ENCODE measurements around the gene AKR1E2. TPM values are rescaled to one million over a fixed set of nuclear protein-coding genes. Genes with fewer than 3 reads are reported as not detected.

The AKR1E2 gene
- total RNA-seq, 4 donors from 2014 or later, result 7.1 to 14.1 (median 12.2) TPM

- TF ChIP-seq CTCF (IDR thresholded peaks at IDR 0.05; ENCODE audit: low read depth), result no peak
Measured at GRCh38 chr10:4894335-4894734, 68.3 kb downstream of the AKR1E2 start.

Other genes starting within 250 kb of the AKR1E2 start
- 100 to 1,000 TPM; 193 to 430 (median 270) TPM for gene AKR1C1, start 137.2 kb downstream of the AKR1E2 start, total RNA-seq
- 100 to 1,000 TPM; 281 to 306 (median 295) TPM for gene AKR1C2, start 177.7 kb downstream of the AKR1E2 start, total RNA-seq

Data from subcutaneous adipose tissue (tissue), 4 donors.